SK-N-SH treated with all-trans-retinoic acid at 6 μM for 48 hours (cell line): ENCODE data around the gene ARL11.
"Not testable (repeated sequence)": the region's sequence is repeated elsewhere in the genome, so short reads cannot be mapped to it uniquely, and the experiment has no call there.

Experiments
- GLIS3 ChIP-seq: fragments of 250-450 bp; sonication (Bioruptor Pico); IDR thresholded peaks from 2 replicates; pipeline ENCODE4 v1.5.0; 2020; ENCODE audit warnings: mild to moderate bottlenecking, moderate library complexity
- ISL1 ChIP-seq: fragments of 250-450 bp; sonication (Bioruptor Pico); IDR thresholded peaks from 2 replicates; pipeline ENCODE4 v2.1.2; 2022; ENCODE audit warnings: mild to moderate bottlenecking, moderate library complexity
- RARB ChIP-seq: fragments of 250-450 bp; sonication (Bioruptor Pico); IDR thresholded peaks from 2 replicates; pipeline ENCODE4 v1.8.0; 2021; ENCODE audit warnings: mild to moderate bottlenecking, moderate library complexity
- TCF4 ChIP-seq: fragments of 250-450 bp; sonication (Bioruptor Pico); IDR thresholded peaks from 2 replicates; pipeline ENCODE4 v1.8.0; 2021; ENCODE audit warnings: mild to moderate bottlenecking, moderate library complexity, borderline replicate concordance
- ZFP3 ChIP-seq: fragments of 250-450 bp; sonication (Bioruptor Pico); IDR thresholded peaks from 2 replicates; pipeline ENCODE4 v1.5.0; 2020; ENCODE audit warnings: mild to moderate bottlenecking, moderate library complexity

- TF ChIP-seq GLIS3, ISL1, RARB, ZFP3, TCF4 (CRISPR knock-in tag): not testable (repeated sequence)
These were observed 34.4 kb upstream of the ARL11 start for GRCh38 chr13:49593876-49594275.
